SU-DHL-6 (cell line): Measurements from ENCODE around the gene DGKG.

ENCODE experiments used
- H2AFZ ChIP-seq: fragments of 200-600 bp; sonication (generic); 2 replicates; pipeline ENCODE4 v1.6.1; 2014; ENCODE audit warnings: low read depth, mild to moderate bottlenecking, moderate library complexity, mixed read lengths, antibody characterized with exemption, low read length; ENCODE audit not compliant: severe bottlenecking
- H3F3A ChIP-seq: fragments of 200-600 bp; shearing (Covaris generic); 2 replicates; pipeline ENCODE4 v1.6.0; 2016; ENCODE audit warnings: antibody characterized with exemption, mild to moderate bottlenecking; ENCODE audit not compliant: insufficient read depth
- H3K27ac ChIP-seq: fragments of 200-600 bp; sonication (generic); 2 replicates; pipeline ENCODE4 v1.5.1; 2016; ENCODE audit warnings: low read depth, mild to moderate bottlenecking, low read length, moderate library complexity, mixed read lengths
- H3K27me3 ChIP-seq: fragments of 200-600 bp; sonication (generic), shearing (Covaris generic); 2 replicates; pipeline ENCODE4 v1.6.0; 2014; ENCODE audit warnings: mild to moderate bottlenecking, low read length
- H3K36me3 ChIP-seq: fragments of 200-600 bp; sonication (generic); 2 replicates; pipeline ENCODE4 v1.6.1; 2014; ENCODE audit warnings: mild to moderate bottlenecking, low read length, mixed read lengths
- H3K4me2 ChIP-seq: fragments of 300-600, 200-600 bp; shearing (Covaris generic), sonication (generic); 2 replicates; pipeline ENCODE4 v1.6.0; 2014; ENCODE audit warnings: low read length, low read depth, mild to moderate bottlenecking; ENCODE audit not compliant: poor library complexity, severe bottlenecking
- H3K4me3 ChIP-seq: fragments of 200-600 bp; sonication (generic); 2 replicates; pipeline ENCODE4 v1.5.1; 2014; ENCODE audit warnings: antibody characterized with exemption, low read length, mild to moderate bottlenecking, mixed read lengths; ENCODE audit not compliant: insufficient read depth, poor library complexity, severe bottlenecking
- H3K79me2 ChIP-seq: fragments of 200-600 bp; sonication (generic); 2 replicates; pipeline ENCODE4 v1.6.1; 2014; ENCODE audit warnings: mild to moderate bottlenecking, low read length, moderate library complexity; ENCODE audit not compliant: insufficient read depth
- H3K9ac ChIP-seq: fragments of 200-600 bp; sonication (generic); 2 replicates; pipeline ENCODE4 v1.7.0; 2014; ENCODE audit warnings: mild to moderate bottlenecking, low read length
- H3K9me2 ChIP-seq: fragments of 200-600 bp; sonication (generic); replicated peaks from 2 replicates; pipeline ENCODE4 v1.6.1; 2014; ENCODE audit warnings: low read length; ENCODE audit not compliant: insufficient read depth
- H3K9me3 ChIP-seq: fragments of 200-600 bp; sonication (generic); 2 replicates; pipeline ENCODE4 v1.6.1; 2014; ENCODE audit warnings: low read length, mixed read lengths; ENCODE audit not compliant: insufficient read depth
- H4K20me1 ChIP-seq: fragments of 200-600 bp; sonication (generic); 2 replicates; pipeline ENCODE4 v1.6.1; 2014; ENCODE audit warnings: low read depth, mild to moderate bottlenecking, antibody characterized with exemption, low read length, moderate library complexity, mixed read lengths
- CTCF ChIP-seq: fragments of 200-600 bp; sonication (generic); IDR thresholded peaks from one replicate; pipeline ENCODE4 v1.5.1; 2017; ENCODE audit warnings: antibody characterized with exemption, mild to moderate bottlenecking, low read length, moderate library complexity; ENCODE audit not compliant: insufficient read depth, poor library complexity, severe bottlenecking
- EZH2phosphoT487 ChIP-seq: fragments of 200-600 bp; sonication (generic), shearing (Covaris generic); conservative IDR thresholded peaks from 2 replicates; pipeline ENCODE4 v1.6.1; 2018; ENCODE audit warnings: mild to moderate bottlenecking, antibody characterized with exemption, low read length, moderate library complexity, mixed read lengths

Gene DGKG

GRCh38 chr3:186154641-186155040 is 207.4 kb downstream of the DGKG start:
- TF ChIP-seq EZH2phosphoT487 (no peak), CTCF (no peak)
- H3K9me3 ChIP-seq = no peaks in the 10 kb centered on the region
- no peak overlapping the region for H2AFZ ChIP-seq
- no peak overlapping the region for H3K9ac ChIP-seq
- no peaks in the 10 kb centered on the region for H3K36me3 ChIP-seq
- H3K79me2 ChIP-seq = no peaks in the 10 kb centered on the region
- H3F3A ChIP-seq = peaks cover 5% of the 10 kb centered on the region; the same call in 1 of the 2 replicates
- H3K27ac ChIP-seq = no peak overlapping the region
- no peaks in the 10 kb centered on the region for H3K9me2 ChIP-seq
- no peaks in the 10 kb centered on the region for H3K27me3 ChIP-seq
- no peak overlapping the region for H3K4me3 ChIP-seq
- no peak overlapping the region for H3K4me2 ChIP-seq
- H4K20me1 ChIP-seq = no peaks in the 10 kb centered on the region

GRCh38 chr3:186152889-186153292 is 209.1 kb downstream of the DGKG start:
- Histone ChIP-seq H3K9ac (no peak overlapping the region), H3K36me3 (no peaks in the 10 kb centered on the region), H3K4me2 (peak overlapping the region; percentile 36)

GRCh38 chr3:186152361-186152798 is 209.7 kb downstream of the DGKG start:
- Histone ChIP-seq H4K20me1 (no peaks in the 10 kb centered on the region), H3K9me3 (no peaks in the 10 kb centered on the region), H3K36me3 (no peaks in the 10 kb centered on the region), H3K4me2 (peak overlapping the region; percentile 36), H3K4me3 (no peak overlapping the region), H3K9me2 (no peaks in the 10 kb centered on the region), H3F3A (peaks cover 5% of the 10 kb centered on the region; the same call in 1 of the 2 replicates), H3K27me3 (no peaks in the 10 kb centered on the region), H3K79me2 (no peaks in the 10 kb centered on the region), H2AFZ (no peak overlapping the region), H3K9ac (no peak overlapping the region), H3K27ac (no peak overlapping the region)
- TF ChIP-seq CTCF (no peak), EZH2phosphoT487 (no peak)

More at GRCh38 chr3:186152889-186153292, 209.1 kb downstream of the DGKG start:
- Histone ChIP-seq H2AFZ (peak overlapping the region; percentile 73), H3K4me3 (no peak overlapping the region), H4K20me1 (no peaks in the 10 kb centered on the region), H3K9me3 (no peaks in the 10 kb centered on the region), H3K79me2 (no peaks in the 10 kb centered on the region), H3K9me2 (no peaks in the 10 kb centered on the region), H3F3A (peaks cover 5% of the 10 kb centered on the region; the same call in 1 of the 2 replicates), H3K27me3 (no peaks in the 10 kb centered on the region), H3K27ac (peak overlapping the region; percentile 22; the same call in 1 of the 2 replicates)
- TF ChIP-seq CTCF = no peak
- no peak for TF ChIP-seq EZH2phosphoT487
